HCT116 (cell line): ENCODE measurements around the gene PHF20. TPM values are rescaled to one million over a fixed set of nuclear protein-coding genes. Genes with fewer than 3 reads are reported as not detected.

Experiments used
- ATAC-seq: fragments of 200-7000 bp; cut with Tn5 transposase; 2 replicates; pipeline ENCODE4 v1.9.1; 2020; ENCODE audit warnings: mild to moderate bottlenecking, moderate library complexity
- BruUV-seq: library from RNA; stranded (reverse); fragments of 400-500 nt; replicated peaks from 2 replicates; lab custom pipeline; 2021; lab: Mats Ljungman, UMichigan
- CTCF ChIA-PET: fragments of 300-600 bp; sonication (Branson Sonifier 250); formaldehyde crosslinking; loops from one replicate; lab custom pipeline; 2021; ENCODE audit warnings: antibody characterized with exemption; lab: Charles Lee
- POLR2A ChIA-PET: fragments of 300-600, 350-600 bp; sonication (Branson Sonifier 250); formaldehyde crosslinking; loops from one replicate; lab custom pipeline; 2021; ENCODE audit warnings: antibody characterized with exemption; lab: Charles Lee
- RAD21 ChIA-PET, 2 experiments: fragments of 300-600 bp; sonication (Branson Sonifier 250); formaldehyde crosslinking; loops; one replicate each; lab custom pipeline; 2023; ENCODE audit warnings: low total read pairs in 2 of 2; ENCODE audit not compliant: uncharacterized antibody in 2 of 2, unreplicated experiment in 2 of 2, low non-redundant PET in 1 of 2; lab: Charles Lee
- DNase-seq: peaks from one replicate; pipeline ENCODE4 v3.0.0-alpha.2; 2010; ENCODE audit warnings: low read depth, low spot score
- H2AFZ ChIP-seq: fragments of 200-600 bp; shearing (Covaris generic), sonication (generic); 2 replicates; pipeline ENCODE4 v1.6.1; 2017; ENCODE audit warnings: low read depth, mixed run types, mixed read lengths, antibody characterized with exemption, low read length; ENCODE audit not compliant: poor library complexity, severe bottlenecking
- H3K27ac ChIP-seq: 2 replicates; pipeline ENCODE4 v1.5.1; 2012; ENCODE audit warnings: low read depth, low read length
- H3K27me3 ChIP-seq: fragments of 200-600 bp; sonication (generic); 2 replicates; pipeline ENCODE4 v1.6.1; 2016; ENCODE audit warnings: mixed run types, low read length, mixed read lengths; ENCODE audit not compliant: insufficient read depth
- H3K36me3 ChIP-seq, 2 experiments: fragments of 200-500 bp in 1 of 2; fragments of 200-600 bp in 1 of 2; sonication (Bioruptor generic) in 1 of 2; sonication (generic) in 1 of 2; 2 replicates each; pipeline versions ENCODE4 v1.5.1 to v1.6.1; 2014 to 2016; ENCODE audit warnings: low read length in 2 of 2, inconsistent platforms in 1 of 2, mixed read lengths in 1 of 2, mixed run types in 1 of 2; ENCODE audit not compliant: insufficient read depth in 2 of 2, control insufficient read depth in 1 of 2
- H3K4me1 ChIP-seq, 2 experiments: fragments of 200-600 bp in 1 of 2; sonication (generic) in 1 of 2; 2 replicates each; pipeline versions ENCODE4 v1.5.1 to v1.6.1; 2012 to 2017; ENCODE audit warnings: low read length in 2 of 2, inconsistent platforms in 1 of 2, mild to moderate bottlenecking in 1 of 2, mixed read lengths in 1 of 2, mixed run types in 1 of 2, moderate library complexity in 1 of 2; ENCODE audit not compliant: insufficient read depth in 2 of 2, control insufficient read depth in 1 of 2
- H3K4me2 ChIP-seq: fragments of 200-600 bp; sonication (generic); 2 replicates; pipeline ENCODE4 v1.6.1; 2017; ENCODE audit warnings: mixed run types, low read length, mixed read lengths
- H3K4me3 ChIP-seq, 2 experiments: fragments of 200-600 bp in 1 of 2; sonication (generic) in 1 of 2; replicated peaks in 1 of 2; 2 replicates each; pipeline ENCODE4 v1.5.1; 2011 to 2016; ENCODE audit warnings: low read length in 2 of 2, control low read depth in 1 of 2, low read depth in 1 of 2, mild to moderate bottlenecking in 1 of 2, mixed read lengths in 1 of 2, mixed run types in 1 of 2
- H3K79me2 ChIP-seq: fragments of 200-600 bp; sonication (generic); 2 replicates; pipeline ENCODE4 v1.6.1; 2017; ENCODE audit warnings: mild to moderate bottlenecking, mixed run types, low read length, moderate library complexity, mixed read lengths; ENCODE audit not compliant: insufficient read depth
- H3K9ac ChIP-seq: fragments of 200-600 bp; sonication (generic); 2 replicates; pipeline ENCODE4 v1.6.1; 2016; ENCODE audit warnings: low read length, mixed read lengths
- H3K9me2 ChIP-seq: fragments of 200-600 bp; sonication (generic), shearing (Covaris generic); 2 replicates; pipeline ENCODE4 v1.6.1; 2017; ENCODE audit warnings: mixed run types, mild to moderate bottlenecking, moderate library complexity; ENCODE audit not compliant: insufficient read depth
- H3K9me3 ChIP-seq, 2 experiments: fragments of 200-500 bp in 1 of 2; fragments of 200-600 bp in 1 of 2; sonication (Bioruptor generic) in 1 of 2; sonication (generic) in 1 of 2; 2 replicates each; pipeline ENCODE4 v1.6.1; 2014 to 2017; ENCODE audit warnings: low read length in 2 of 2, mixed read lengths in 2 of 2, inconsistent platforms in 1 of 2, low read depth in 1 of 2, mild to moderate bottlenecking in 1 of 2, mixed run types in 1 of 2, moderate library complexity in 1 of 2; ENCODE audit not compliant: control insufficient read depth in 1 of 2, insufficient read depth in 1 of 2
- H4K20me1 ChIP-seq: fragments of 200-600 bp; sonication (generic), shearing (Covaris generic); 2 replicates; pipeline ENCODE4 v1.6.1; 2017; ENCODE audit warnings: mixed run types, mild to moderate bottlenecking, moderate library complexity; ENCODE audit not compliant: insufficient read depth
- CEBPB ChIP-seq: IDR thresholded peaks from 2 replicates; pipeline ENCODE4 v1.6.1; 2012; ENCODE audit warnings: low read depth
- EGR1 ChIP-seq: IDR thresholded peaks from 2 replicates; pipeline ENCODE4 v1.6.1; 2012; ENCODE audit warnings: low read depth
- ELF1 ChIP-seq: IDR thresholded peaks from 2 replicates; pipeline ENCODE4 v1.6.1; 2012; ENCODE audit warnings: low read depth, borderline replicate concordance
- FOSL1 ChIP-seq: IDR thresholded peaks from 2 replicates; pipeline ENCODE4 v1.6.1; 2012; ENCODE audit warnings: low read depth
- RAD21 ChIP-seq: IDR thresholded peaks from 2 replicates; pipeline ENCODE4 v1.6.1; 2012; ENCODE audit warnings: low read depth, mild to moderate bottlenecking
- TCF7L2 ChIP-seq: IDR thresholded peaks from 2 replicates; pipeline ENCODE4 v1.7.0; 2011; ENCODE audit warnings: borderline replicate concordance, inconsistent platforms; ENCODE audit not compliant: insufficient read depth, insufficient read length; ENCODE audit errors: extremely low read depth
- intact Hi-C: fragments of 100-400 bp; cut with micrococcal nuclease; formaldehyde crosslinking; loops from 2 replicates; pipeline ENCODE4 v1.10.0; 2022
- total RNA-seq: library from RNA; stranded (reverse); gene quantifications from one replicate; pipeline ENCODE4 v1.2.1, GENCODE V29; 2021; ENCODE audit not compliant: unreplicated experiment
- TF ChIP-seq, protein P1 (sequence below): IDR thresholded peaks from 2 replicates; pipeline ENCODE4 v1.6.1; 2012
- TF ChIP-seq, protein P2 (sequence below): IDR thresholded peaks from 2 replicates; pipeline ENCODE4 v1.6.1; 2012

PHF20 gene
- total RNA-seq, 1 experiment from 2014 or later = 40.8 TPM

GRCh38 chr20:35877611-35878010, 105.8 kb downstream of the PHF20 start (continued):
- TF ChIP-seq, protein P1, sequence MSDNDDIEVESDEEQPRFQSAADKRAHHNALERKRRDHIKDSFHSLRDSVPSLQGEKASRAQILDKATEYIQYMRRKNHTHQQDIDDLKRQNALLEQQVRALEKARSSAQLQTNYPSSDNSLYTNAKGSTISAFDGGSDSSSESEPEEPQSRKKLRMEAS = no peak
- no peak for TF ChIP-seq EGR1
- TF ChIP-seq, protein P2, sequence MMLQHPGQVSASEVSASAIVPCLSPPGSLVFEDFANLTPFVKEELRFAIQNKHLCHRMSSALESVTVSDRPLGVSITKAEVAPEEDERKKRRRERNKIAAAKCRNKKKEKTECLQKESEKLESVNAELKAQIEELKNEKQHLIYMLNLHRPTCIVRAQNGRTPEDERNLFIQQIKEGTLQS = no peak
- no peak for TF ChIP-seq ELF1
- TF ChIP-seq TCF7L2 = no peak
- TF ChIP-seq RAD21 = no peak

DNA sequence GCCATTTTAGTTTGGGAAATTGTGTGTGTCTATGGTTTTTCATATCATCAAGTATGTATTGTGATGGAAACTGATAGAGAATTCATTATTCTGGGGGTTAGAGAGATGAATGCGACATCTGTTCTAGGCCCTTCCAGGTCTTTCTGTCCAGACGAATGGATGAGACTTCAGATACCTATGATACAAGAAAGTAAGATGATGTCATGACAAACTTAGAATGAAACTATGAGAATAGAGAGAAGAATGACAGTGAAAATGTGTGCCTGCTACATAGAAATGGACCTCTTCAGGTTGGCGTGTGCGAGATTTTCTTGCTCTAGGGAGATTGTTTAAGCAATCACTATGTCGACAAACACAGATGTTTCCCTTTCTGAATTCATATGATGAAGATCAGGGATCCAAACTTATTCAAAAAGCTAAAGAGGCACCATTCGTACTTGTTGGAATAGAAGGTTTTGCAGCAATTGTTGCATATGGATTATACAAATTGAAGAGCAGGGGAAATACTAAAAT, 106.4 kb downstream of the PHF20 start:
- POLR2A ChIA-PET = no interaction called here
- RAD21 ChIA-PET = no interaction called here
- CTCF ChIA-PET = no interaction called here
- intact Hi-C loops = no loop called here
- H3K4me3 ChIP-seq = no peak overlapping the region
- no TSS peak for BruUV-seq
- no peak overlapping the region for H3K27ac ChIP-seq
- peaks cover 22 to 38% of the 10 kb centered on the region in 2 experiments for H3K4me1 ChIP-seq
- H3K27me3 ChIP-seq = no peaks in the 10 kb centered on the region
- H3K36me3 ChIP-seq = no peaks in the 10 kb centered on the region
- no peaks in the 10 kb centered on the region for H3K79me2 ChIP-seq
- no peak overlapping the region for H3K9ac ChIP-seq
- DNase-seq = no peak
- H2AFZ ChIP-seq = no peak overlapping the region
- H3K9me2 ChIP-seq = no peaks in the 10 kb centered on the region
- no peak for ATAC-seq
- no peaks in the 10 kb centered on the region for H4K20me1 ChIP-seq
- no peak for TF ChIP-seq CEBPB
- TF ChIP-seq, protein P1 = no peak
- no peak for TF ChIP-seq TCF7L2
- TF ChIP-seq FOSL1 = no peak
- no peaks in the 10 kb centered on the region for H3K9me3 ChIP-seq
- no peak overlapping the region for H3K4me2 ChIP-seq
